GM18870 (cell line): ENCODE data around the gene RPRD1B.

ENCODE experiments used
- ATAC-seq: cut with Tn5 transposase; IDR thresholded peaks from one replicate; pipeline ENCODE4 v1.9.1; 2021; ENCODE audit warnings: moderate library complexity; ENCODE audit not compliant: unreplicated experiment

The RPRD1B gene

DNA sequence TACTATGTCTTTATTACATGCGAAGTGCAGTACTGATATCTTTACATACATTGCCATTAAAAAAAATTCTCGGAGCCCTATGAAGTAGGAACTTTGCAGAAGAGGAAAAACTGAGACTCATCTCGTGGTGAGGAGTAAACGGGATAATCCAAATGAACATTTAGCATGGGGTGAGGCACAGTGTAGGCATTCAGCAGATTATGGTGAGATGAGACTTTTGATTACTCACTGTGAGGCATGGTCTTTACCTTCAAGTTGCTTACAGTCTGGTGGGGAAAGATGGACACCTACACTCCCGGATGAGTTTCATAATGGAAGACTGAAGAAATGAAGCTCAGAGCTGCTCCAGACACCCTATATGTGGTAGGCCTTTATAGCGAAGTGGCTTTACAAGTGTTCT lies 1.4 kb downstream of the RPRD1B start:
- ATAC-seq = no peak

DNA sequence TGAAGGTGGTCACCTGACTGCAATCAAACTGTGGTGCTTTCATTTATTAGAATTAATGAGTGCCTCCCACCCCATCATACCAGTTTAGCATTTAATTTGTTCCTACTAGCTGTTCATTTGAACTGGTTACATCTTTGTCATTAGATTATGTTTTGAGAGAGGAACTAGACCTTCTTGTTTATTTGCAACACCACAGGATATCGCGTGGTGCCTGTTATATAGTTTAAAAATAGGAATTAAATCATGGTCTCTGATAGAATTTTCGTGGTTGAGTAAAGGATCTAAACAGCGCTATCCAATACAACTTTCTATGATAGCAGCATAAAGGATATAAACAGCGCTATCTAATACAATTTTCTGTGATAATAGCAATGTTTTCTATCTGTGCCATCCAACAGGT lies 2.8 kb downstream of the RPRD1B start:
- ATAC-seq = no peak

GRCh38 chr20:38040276-38040675 lies 6.7 kb downstream of the RPRD1B start:
- ATAC-seq = no peak

GRCh38 chr20:38043512-38044300 lies 10.2 kb downstream of the RPRD1B start:
- no peak for ATAC-seq

GRCh38 chr20:38044685-38045084 lies 11.1 kb downstream of the RPRD1B start:
- no peak for ATAC-seq

- no peak for ATAC-seq
These were observed 13.0 kb downstream of the RPRD1B start for GRCh38 chr20:38046572-38046971.

DNA sequence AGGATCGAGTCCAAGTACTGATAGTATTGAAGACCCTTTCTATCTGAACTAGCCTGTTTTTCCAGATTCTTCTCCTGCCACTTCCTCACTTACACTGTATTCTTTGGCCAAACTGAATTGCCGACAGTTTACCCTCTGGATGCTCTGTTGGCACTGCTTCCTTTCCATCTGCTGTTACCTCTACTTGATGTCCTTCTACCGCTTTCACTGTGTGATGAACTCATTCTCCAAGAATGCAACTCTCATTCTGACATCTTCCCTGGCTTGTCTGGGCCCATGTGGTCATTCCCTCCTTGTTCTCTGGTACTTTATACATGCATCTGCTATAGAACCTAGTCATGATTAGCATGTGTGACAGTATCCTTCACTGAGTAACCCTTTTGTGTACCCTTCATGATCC lies 16.3 kb downstream of the RPRD1B start:
- no peak for ATAC-seq

DNA sequence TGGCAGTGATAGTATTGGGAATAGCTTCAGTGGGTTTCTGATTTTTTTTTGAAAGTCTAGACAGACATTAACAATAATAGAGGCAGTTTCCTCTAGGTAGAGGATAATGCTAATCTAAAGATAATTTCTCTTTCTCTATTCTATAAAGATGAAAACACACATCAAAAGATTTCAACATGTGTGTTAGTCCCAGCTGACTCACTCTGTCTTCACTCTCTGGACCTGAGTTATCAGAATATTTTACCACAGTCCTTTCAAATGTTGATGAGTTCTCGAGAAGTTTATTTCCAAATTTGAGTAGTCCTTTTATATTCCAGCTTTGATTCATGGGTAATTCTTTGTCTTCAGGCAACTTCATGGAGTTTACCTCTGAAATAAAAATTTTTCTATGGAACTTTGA lies 17.1 kb downstream of the RPRD1B start:
- ATAC-seq = no peak

GRCh38 chr20:38052870-38053269 lies 19.3 kb downstream of the RPRD1B start:
- no peak for ATAC-seq

DNA sequence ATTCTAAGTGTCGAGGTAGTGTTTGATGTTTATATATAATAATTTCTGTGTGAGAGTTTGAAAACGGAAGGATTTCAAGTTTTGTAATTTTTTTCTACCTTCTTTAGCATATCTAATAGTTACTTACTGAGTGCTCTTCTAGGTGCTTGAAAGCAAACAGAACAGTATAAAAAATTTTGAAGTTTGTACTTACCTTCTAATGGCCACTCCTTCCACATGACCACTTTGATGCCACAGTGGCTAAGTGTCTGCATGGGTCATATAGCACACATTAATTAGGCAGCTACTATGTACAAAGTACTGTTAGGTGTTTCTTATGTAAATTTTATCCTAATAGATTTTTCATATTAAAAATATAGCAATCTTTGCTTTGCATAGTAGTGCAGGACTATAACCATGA lies 21.1 kb downstream of the RPRD1B start:
- no peak for ATAC-seq

GRCh38 chr20:38055294-38055693 lies 21.7 kb downstream of the RPRD1B start:
- ATAC-seq = no peak

DNA sequence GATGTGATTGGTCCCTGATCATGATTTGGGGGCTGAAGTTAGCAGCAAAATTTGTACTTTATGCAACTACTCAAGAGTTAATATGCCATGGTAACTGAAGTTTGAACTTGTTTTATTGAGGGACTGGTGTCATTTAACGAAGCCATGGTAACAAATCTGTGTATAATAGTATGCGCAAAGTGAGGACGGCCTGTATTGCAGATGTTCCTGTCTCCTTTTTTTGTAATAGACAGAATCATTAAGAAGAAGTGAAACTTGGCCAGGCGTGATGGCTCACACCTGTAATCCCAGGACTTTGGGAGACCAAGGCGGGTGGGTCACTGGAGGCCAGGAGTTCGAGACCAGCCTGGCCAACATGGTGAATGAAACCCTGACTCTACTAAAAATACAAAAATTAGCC lies 22.3 kb downstream of the RPRD1B start:
- ATAC-seq = no peak

DNA sequence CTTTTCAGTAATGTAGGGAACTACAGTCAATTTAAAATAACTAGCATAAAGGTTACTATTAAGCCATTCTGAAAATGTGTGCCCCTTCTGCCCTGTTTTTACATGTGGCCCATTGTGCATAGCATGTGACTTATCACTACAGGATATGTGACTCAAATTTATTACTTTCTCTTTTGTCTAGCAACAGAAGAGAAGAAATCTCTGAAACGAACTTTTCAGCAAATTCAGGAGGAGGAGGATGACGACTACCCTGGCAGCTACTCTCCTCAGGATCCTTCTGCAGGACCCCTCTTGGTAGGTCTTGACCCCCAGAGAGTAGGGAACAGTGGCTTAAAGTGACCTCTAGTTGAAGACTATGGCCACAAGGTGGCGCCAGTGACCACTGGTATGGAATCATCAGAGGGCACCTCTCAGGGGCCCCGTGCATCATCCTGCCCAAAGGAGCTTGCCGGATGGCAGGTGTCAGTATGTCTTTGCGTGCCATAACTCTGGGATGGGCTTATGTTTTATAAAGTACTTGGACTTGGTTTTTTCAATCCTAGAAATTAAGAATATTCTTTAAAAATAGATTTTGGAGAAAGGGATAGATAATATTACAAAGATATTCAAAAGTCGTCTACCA lies 23.9 kb downstream of the RPRD1B start:
- no peak for ATAC-seq

- ATAC-seq = no peak
These were observed 26.3 kb downstream of the RPRD1B start for GRCh38 chr20:38059832-38060231.

DNA sequence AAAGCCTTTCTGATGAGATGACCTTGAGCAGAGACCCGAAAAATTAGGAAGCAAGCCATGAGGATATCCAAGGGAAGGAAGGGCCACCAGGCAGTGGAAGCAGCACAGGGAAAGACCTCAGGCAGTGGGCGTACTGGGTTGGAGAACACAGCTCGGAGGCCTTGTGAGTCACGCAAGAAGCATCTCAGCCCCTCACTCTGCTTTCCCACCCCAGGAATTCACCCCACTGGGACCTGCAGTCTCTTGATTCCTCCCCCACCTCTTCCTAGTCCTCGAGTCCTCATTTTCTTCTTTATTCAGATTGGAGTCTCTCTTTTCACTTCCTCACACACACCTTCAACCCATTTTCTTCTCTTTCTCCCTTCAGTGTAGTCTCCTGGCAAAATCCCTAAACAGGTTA lies 27.0 kb downstream of the RPRD1B start:
- no peak for ATAC-seq

- ATAC-seq = no peak
These were observed 27.6 kb downstream of the RPRD1B start for GRCh38 chr20:38061109-38061508.

DNA sequence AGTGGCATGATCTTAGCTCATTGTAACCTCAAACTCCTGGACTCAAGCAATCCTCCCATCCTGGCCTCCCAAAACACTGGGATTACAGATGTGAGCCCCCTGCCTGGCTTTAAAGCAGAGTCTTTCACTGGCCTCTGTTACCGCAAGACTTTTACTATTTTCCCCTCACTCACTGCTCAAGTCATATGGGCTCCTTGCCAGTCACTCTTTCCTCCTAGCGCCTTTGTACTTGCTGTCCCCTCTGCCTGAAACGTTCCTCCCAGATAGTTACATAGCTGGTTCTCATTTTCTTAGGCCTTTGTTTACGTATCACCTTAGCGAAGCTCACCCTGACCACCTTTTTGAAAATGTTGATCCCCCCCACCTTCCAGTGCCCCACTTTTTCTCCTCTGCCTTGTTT lies 29.3 kb downstream of the RPRD1B start:
- ATAC-seq = no peak

DNA sequence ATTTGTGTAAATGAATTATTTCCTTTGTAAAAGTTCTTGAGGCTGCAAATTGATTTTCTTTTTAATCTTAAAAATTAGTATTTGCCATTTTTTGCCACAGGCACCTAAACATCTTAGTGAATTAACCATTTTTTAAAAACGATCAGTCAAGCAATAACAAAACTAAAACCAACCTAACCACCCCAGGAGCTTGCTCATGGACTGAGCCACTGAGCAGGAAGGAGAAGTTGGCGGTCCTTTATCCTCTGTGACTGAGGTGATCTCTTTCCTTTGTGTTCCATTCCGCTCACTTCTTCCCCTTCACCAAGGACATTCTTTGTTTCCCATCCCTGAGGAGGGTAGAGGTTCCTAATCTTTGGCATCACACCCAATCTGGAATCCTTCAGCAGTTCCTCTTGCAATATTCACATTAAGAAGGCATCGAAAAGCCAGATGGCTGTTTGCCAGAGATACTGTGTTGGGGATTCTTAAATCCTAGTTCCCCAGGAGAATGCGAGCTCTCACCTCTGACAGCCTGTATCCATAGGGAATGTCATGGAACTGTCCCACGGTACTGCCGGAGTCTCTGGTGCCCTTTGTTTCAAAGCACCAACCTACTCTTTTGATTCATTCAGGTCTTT lies 30.5 kb downstream of the RPRD1B start:
- no peak for ATAC-seq

- no peak for ATAC-seq
These were observed 32.3 kb downstream of the RPRD1B start for GRCh38 chr20:38065764-38066375.

GRCh38 chr20:38066969-38067716 lies 33.6 kb downstream of the RPRD1B start:
- ATAC-seq = no peak

- no peak for ATAC-seq
These were observed 34.3 kb downstream of the RPRD1B start for GRCh38 chr20:38067717-38068365.
